Cardiac septum (tissue), 1 donor: Measurements from ENCODE around the gene PCDHGC3. TPM values are rescaled to one million over a fixed set of nuclear protein-coding genes. Genes with fewer than 3 reads are reported as not detected.
"Not testable (repeated sequence)": the region's sequence is repeated elsewhere in the genome, so short reads cannot be mapped to it uniquely, and the experiment has no call there.

Source experiments
- DNase-seq: peaks from one replicate; pipeline ENCODE4 v3.0.0-alpha.2; 2020; ENCODE audit warnings: low spot score
- intact Hi-C: fragments of 100-400 bp; cut with DNase I; formaldehyde crosslinking; loops from one replicate; pipeline ENCODE4 v1.14.0; 2022
- long read RNA-seq: library from polyadenylated mRNA; unstranded; transcript quantifications from one replicate; pipeline ENCODE4 v2.0.0, GENCODE V29; 2021
- total RNA-seq: library from RNA; stranded (reverse); fragmentation: NEBNext Ultra II Directional; extraction: Animal tissue kit (Norgen Biotek cat#: 25700); gene quantifications from one replicate; pipeline ENCODE4 v1.2.1, GENCODE V29; 2021
- donor health status: DM: no; HTN: no; CAD: no.

PCDHGC3 gene
- 16.9 TPM for total RNA-seq
- long read RNA-seq, full-length matches to known transcripts, result 18 of 57 reads
- long read RNA-seq, partial matches to known transcripts, result 35 of 57 reads
- long read RNA-seq, other reads (novel, unspliced or antisense), result 4 of 57 reads

DNA sequence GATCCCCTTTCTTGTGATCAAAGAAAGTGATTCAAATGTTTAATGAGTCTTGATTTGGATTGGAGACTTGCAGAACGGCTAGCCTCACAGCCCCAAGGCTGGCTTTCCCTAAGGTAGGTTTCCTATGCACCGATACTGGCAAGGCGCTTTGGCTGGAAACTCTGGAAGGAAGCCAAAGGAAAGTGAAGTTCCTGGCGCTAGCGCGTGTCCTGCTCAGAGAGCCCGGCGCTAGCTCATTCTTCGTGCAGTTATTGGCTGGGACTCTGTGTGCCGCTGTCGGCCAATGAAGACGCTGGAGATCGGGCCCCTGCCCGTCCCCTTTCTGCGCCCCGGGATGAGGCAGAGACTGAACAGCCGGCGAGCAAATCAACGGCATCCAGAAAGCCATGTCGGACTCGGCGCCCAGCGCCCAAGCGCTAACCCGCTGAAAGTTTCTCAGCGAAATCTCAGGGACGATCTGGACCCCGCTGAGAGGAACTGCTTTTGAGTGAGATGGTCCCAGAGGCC is at the start of gene PCDHGC3:
Gene PCDHGC3 (plus strand): TSS at position 342 of the 507 bp plus-strand sequence. CDS start 151 bp downstream, at position 493.
- intact Hi-C loops, result loop anchor here (2.0 to 5.0 kb wide), 3 partner anchors 33 to 81 kb away; no protein-coding TSS in a partner anchor

DNA sequence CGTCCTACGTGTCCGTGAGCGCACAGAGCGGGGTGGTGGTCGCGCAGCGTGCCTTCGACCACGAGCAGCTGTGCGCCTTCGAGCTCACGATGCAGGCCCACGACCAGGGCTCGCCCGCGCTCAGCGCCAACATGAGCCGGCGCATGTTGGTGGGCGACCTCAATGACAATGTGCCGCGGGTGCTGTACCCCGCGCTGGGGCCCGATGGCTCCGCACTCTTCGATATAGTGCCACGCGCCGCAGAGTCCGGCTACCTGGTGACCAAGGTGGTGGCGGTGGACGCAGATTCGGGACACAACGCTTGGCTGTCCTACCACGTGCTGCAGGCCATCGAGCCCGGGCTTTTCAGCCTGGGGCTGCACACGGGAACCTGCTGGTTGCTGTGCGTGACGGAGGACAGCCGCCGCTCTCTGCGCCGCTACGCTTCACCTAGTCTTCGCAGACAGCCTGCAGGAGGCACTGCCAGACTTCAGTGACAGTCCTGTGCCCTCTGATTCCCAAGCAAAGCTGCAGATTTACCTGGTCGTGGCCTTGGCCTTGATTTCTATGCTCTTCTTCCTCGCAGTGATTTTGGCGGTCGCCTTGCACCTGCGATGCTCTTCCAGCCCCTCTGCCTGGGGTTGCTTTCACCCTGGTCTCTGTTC is 47.9 kb upstream of the PCDHGC3 start:
- no peak for DNase-seq
- intact Hi-C loops, result no loop called here

More for the DNA sequence above, at the start of gene PCDHGC3:
- DNase-seq, result peak; percentile 94

DNA sequence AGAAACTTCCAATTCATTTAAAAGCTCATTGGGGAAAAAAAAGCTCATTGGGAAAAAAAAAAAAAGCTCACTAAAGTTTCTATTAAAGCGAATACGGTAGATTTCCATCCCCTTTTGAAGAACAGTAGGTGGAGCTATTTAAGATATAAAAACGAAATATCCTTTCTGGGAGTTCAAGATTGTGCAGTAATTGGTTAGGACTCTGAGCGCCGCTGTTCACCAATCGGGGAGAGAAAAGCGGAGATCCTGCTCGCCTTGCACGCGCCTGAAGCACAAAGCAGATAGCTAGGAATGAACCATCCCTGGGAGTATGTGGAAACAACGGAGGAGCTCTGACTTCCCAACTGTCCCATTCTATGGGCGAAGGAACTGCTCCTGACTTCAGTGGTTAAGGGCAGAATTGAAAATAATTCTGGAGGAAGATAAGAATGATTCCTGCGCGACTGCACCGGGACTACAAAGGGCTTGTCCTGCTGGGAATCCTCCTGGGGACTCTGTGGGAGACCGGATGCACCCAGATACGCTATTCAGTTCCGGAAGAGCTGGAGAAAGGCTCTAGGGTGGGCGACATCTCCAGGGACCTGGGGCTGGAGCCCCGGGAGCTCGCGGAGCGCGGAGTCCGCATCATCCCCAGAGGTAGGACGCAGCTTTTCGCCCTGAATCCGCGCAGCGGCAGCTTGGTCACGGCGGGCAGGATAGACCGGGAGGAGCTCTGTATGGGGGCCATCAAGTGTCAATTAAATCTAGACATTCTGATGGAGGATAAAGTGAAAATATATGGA is 45.2 kb upstream of the PCDHGC3 start, which contains the start of gene PCDHGA12:
Gene PCDHGA12 (plus strand): TSS at position 176 of the 782 bp plus-strand sequence. CDS start 253 bp downstream, at position 429.
- intact Hi-C loops, result loop anchor here (5.0 kb wide), 1 partner anchor 92 kb away; no protein-coding TSS in a partner anchor
- DNase-seq, result no peak

DNA sequence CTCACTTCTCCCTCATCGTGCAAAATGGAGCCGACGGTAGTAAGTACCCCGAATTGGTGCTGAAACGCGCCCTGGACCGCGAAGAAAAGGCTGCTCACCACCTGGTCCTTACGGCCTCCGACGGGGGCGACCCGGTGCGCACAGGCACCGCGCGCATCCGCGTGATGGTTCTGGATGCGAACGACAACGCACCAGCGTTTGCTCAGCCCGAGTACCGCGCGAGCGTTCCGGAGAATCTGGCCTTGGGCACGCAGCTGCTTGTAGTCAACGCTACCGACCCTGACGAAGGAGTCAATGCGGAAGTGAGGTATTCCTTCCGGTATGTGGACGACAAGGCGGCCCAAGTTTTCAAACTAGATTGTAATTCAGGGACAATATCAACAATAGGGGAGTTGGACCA is 44.5 kb upstream of the PCDHGC3 start:
- intact Hi-C loops, result loop anchor here (5.0 kb wide), 1 partner anchor 91 kb away; no protein-coding TSS in a partner anchor
- no peak for DNase-seq

DNA sequence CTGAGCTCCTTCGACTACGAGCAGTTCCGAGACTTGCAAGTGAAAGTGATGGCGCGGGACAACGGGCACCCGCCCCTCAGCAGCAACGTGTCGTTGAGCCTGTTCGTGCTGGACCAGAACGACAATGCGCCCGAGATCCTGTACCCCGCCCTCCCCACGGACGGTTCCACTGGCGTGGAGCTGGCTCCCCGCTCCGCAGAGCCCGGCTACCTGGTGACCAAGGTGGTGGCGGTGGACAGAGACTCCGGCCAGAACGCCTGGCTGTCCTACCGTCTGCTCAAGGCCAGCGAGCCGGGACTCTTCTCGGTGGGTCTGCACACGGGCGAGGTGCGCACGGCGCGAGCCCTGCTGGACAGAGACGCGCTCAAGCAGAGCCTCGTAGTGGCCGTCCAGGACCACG is 43.5 kb upstream of the PCDHGC3 start:
- intact Hi-C loops, result loop anchor here (5.0 kb wide), 1 partner anchor 90 kb away; no protein-coding TSS in a partner anchor
- DNase-seq, result not testable (repeated sequence)

DNA sequence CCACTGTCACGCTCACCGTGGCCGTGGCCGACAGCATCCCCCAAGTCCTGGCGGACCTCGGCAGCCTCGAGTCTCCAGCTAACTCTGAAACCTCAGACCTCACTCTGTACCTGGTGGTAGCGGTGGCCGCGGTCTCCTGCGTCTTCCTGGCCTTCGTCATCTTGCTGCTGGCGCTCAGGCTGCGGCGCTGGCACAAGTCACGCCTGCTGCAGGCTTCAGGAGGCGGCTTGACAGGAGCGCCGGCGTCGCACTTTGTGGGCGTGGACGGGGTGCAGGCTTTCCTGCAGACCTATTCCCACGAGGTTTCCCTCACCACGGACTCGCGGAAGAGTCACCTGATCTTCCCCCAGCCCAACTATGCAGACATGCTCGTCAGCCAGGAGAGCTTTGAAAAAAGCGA is 43.0 kb upstream of the PCDHGC3 start:
- intact Hi-C loops, result loop anchor here (5.0 kb wide), 1 partner anchor 90 kb away; no protein-coding TSS in a partner anchor
- not testable (repeated sequence) for DNase-seq

DNA sequence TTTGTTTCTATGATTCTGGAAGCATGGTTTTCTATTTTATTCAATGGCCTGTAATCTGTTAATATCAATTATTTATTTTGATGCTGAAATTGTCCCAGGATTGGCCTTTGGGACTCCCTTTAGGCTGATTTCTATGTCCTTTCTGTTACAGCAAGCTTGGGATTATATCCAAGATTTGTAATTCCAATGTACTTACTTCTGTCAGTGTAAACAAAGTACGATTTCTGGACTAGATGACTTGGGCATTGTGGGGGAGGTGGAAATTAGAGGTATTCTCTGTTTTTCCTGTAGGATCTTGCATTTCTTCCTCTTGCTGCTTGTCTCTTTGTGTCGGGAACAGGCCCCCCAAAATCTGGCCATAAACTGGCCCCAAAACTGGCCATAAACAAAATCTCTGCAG is 41.8 kb upstream of the PCDHGC3 start:
- intact Hi-C loops, result loop anchor here (5.0 kb wide), 1 partner anchor 88 kb away; no protein-coding TSS in a partner anchor
- no peak for DNase-seq

DNA sequence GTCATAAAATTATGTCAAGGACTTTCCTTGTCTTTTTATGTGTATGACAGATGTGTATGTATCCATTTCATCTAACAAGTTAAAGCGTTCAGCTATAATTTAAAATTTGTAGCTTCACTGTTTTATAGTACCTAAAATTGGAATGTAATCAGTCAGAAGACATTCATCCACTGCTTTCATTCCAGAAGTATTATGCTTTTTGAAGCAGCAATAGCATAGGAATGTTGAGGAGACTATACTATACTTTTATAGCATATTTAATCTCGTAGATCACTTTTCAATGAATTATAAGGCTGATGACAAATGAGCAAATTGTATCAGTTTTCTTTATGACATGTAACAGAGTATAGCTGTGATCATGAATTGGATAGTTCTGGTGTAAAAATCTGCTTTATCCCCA is 38.5 kb upstream of the PCDHGC3 start:
- no peak for DNase-seq
- intact Hi-C loops, result no loop called here

DNA sequence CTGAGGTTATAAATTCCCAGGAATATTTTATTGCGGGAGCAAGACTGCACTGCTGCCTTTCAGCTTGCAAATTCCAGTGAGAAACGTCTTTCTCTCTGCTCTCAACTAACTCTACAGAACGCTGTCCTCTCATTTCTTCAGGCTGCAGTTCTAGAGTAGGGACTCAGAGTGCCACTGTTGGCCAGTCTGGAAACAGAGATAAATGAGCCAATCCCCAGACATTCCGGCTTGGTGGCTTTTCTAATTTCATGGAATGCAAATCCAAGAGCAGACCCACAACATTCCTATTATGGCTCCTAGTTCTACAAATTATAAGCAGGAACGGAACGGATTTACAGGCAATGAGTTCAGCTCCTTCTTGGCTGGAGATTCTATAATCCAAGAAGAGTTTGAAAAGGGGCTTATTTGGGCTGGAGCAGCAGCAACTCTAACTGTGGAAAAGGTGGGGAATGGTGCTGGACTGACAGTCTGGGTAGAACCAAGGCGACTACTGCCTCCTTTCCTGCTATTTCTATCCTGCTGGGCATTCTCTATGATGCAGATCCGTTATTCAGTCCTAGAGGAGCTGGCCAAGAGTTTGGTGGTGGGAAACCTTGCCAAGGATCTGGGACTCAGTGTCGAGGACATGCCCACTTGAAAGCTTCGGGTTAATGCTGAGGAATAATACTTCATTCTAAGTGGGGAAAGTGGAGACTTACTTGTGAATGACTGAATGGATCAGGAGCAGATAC is 36.2 kb upstream of the PCDHGC3 start:
- no peak for DNase-seq
- intact Hi-C loops, result loop anchor here (5.0 kb wide), 1 partner anchor 38 kb away; the partner anchor contains the start of gene PCDHGC3

DNA sequence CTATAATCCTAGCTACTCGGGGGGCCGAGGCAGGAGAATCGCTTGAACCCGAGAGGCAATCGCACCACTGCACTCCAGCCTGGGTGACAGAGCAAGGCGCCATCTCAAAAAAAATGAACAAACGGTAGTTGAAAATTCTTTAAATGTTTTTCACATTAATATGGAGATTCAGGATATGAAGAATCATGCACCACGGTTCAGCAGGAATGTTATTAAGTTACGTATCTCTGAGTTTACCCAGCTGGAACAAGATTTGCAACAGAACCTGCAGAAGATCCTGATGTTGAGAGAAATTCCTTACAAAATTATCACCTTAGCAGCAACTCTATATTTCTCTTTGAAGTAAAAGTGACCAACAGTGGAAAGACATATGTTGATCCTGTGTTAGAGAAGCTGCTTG is 35.4 kb upstream of the PCDHGC3 start:
- DNase-seq, result no peak
- intact Hi-C loops, result loop anchor here (5.0 kb wide), 1 partner anchor 37 kb away; the partner anchor contains the start of gene PCDHGC3

DNA sequence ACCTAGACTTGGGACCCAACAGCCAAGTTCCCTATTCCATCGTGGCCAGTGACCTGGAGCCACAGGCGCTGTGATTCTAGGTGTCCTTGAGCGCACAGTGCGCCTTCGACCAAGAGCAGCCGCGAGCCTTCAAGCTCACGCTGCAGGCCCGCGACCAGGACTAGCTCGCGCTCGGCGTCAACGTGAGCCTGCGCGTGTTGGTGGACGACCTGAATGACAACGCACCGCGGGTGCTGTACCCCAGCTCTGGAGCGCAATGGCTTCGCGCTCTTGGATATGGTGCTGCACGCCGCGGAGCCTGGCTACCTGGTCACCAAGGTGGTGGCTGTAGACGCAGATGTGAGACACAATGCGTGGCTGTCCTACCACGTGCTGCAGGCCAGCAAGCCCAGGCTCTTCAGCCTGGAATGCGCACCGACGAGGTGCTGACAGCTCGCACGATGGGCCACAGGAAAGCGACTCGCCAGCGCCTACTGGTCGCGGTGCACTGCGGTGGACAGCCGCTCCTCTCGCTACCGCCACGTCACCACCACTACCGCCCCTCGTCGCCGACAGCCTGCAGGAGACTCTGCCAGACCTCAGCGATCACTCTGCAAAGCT is 34.1 kb upstream of the PCDHGC3 start:
- intact Hi-C loops, result loop anchor here (5.0 kb wide), 1 partner anchor 36 kb away; the partner anchor contains the start of gene PCDHGC3
- no peak for DNase-seq

DNA sequence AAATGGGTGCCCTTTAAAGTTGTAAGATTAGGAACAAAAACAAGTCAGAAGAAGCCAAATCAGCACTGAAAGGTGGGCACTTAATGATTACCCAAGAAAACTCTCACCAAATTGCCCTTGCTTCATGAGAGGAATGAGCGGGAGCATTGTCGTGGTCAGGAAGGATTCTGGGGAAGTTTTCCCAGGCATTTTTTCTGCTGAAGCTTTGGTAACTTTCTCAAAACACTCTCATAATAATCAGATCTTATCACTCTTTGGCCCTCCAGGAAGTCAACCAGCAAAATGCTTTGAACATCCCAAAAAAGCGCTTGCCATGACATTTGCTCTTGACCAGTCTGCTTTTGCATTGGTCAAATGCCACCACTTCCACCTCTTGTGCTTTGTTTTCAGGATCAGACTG is 10.4 kb upstream of the PCDHGC3 start:
- DNase-seq, result no peak
- intact Hi-C loops, result no loop called here

DNA sequence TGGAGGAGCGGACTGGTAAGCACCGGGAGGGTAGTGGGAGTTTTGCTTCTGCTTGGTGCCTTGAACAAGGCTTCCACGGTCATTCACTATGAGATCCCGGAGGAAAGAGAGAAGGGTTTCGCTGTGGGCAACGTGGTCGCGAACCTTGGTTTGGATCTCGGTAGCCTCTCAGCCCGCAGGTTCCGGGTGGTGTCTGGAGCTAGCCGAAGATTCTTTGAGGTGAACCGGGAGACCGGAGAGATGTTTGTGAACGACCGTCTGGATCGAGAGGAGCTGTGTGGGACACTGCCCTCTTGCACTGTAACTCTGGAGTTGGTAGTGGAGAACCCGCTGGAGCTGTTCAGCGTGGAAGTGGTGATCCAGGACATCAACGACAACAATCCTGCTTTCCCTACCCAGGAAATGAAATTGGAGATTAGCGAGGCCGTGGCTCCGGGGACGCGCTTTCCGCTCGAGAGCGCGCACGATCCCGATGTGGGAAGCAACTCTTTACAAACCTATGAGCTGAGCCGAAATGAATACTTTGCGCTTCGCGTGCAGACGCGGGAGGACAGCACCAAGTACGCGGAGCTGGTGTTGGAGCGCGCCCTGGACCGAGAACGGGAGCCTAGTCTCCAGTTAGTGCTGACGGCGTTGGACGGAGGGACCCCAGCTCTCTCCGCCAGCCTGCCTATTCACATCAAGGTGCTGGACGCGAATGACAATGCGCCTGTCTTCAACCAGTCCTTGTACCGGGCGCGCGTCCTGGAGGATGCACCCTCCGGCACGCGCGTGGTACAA is 556 bp downstream of the PCDHGC3 start:
- no peak for DNase-seq
- intact Hi-C loops, result loop anchor here (2.0 to 5.0 kb wide), 3 partner anchors 34 to 80 kb away; no protein-coding TSS in a partner anchor

DNA sequence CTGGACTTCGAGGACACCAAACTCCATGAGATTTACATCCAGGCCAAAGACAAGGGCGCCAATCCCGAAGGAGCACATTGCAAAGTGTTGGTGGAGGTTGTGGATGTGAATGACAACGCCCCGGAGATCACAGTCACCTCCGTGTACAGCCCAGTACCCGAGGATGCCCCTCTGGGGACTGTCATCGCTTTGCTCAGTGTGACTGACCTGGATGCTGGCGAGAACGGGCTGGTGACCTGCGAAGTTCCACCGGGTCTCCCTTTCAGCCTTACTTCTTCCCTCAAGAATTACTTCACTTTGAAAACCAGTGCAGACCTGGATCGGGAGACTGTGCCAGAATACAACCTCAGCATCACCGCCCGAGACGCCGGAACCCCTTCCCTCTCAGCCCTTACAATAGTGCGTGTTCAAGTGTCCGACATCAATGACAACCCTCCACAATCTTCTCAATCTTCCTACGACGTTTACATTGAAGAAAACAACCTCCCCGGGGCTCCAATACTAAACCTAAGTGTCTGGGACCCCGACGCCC is 1.3 kb downstream of the PCDHGC3 start:
- no peak for DNase-seq
- intact Hi-C loops, result loop anchor here (1.0 to 5.0 kb wide), 4 partner anchors 35 to 80 kb away; no protein-coding TSS in a partner anchor

DNA sequence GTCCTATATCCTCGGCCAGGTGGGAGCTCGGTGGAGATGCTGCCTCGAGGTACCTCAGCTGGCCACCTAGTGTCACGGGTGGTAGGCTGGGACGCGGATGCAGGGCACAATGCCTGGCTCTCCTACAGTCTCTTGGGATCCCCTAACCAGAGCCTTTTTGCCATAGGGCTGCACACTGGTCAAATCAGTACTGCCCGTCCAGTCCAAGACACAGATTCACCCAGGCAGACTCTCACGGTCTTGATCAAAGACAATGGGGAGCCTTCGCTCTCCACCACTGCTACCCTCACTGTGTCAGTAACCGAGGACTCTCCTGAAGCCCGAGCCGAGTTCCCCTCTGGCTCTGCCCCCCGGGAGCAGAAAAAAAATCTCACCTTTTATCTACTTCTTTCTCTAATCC is 2.0 kb downstream of the PCDHGC3 start:
- no peak for DNase-seq
- intact Hi-C loops, result loop anchor here (1.0 to 5.0 kb wide), 4 partner anchors 35 to 79 kb away; no protein-coding TSS in a partner anchor

DNA sequence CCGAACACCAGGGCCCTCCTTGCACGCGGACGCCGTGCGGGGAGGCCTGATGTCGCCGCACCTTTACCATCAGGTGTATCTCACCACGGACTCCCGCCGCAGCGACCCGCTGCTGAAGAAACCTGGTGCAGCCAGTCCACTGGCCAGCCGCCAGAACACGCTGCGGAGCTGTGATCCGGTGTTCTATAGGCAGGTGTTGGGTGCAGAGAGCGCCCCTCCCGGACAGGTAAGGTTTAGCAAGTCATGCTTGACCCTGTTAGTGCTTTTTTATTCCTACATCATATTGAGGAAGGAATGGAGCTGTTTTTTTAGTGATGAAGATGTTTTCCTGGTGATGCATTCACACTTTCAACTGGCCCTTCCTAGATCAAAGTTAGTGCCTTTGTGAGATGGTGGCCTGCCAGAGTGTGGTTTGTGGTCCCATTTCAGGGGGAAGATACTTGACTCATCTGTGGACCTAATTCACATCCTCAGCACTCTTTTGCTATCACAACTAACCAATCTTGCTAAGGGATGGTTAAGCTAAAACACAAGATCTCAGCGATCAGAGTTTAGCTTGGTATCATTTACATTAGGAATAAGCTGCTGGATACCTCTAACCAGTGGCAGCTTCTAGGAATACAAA is 2.7 kb downstream of the PCDHGC3 start:
- no peak for DNase-seq
- intact Hi-C loops, result loop anchor here (5.0 kb wide), 1 partner anchor 36 kb away; no protein-coding TSS in a partner anchor

DNA sequence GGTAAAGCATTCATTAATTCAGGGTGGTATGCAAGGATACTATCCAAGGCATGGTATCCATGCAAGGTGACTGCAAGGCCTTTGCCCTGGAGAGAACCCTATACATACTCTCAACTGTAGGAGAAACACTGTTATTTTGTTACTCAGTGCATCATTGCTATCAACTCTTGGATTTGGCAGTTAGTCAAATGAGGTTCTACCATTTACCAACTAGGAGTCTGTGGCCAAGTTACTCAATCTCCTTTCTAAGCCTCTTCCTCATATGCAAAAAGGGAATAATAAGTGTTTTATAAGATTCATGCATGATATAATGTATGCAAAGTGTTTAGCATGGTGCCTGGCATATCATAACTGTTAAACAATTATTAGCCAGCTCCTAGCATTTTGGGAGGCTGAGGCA is 4.0 kb downstream of the PCDHGC3 start:
- DNase-seq, result no peak
- intact Hi-C loops, result loop anchor here (5.0 kb wide), 1 partner anchor 37 kb away; no protein-coding TSS in a partner anchor
